ENCODE data around the gene USP43. TPM values are rescaled to one million over a fixed set of nuclear protein-coding genes. Genes with fewer than 3 reads are reported as not detected.
"Not testable (repeated sequence)": the region's sequence is repeated elsewhere in the genome, so short reads cannot be mapped to it uniquely, and the experiment has no call there.

Gene USP43
- polyA plus RNA-seq, 4 donors, result 5.8 to 9.3 (median 7.3) TPM

- DNase-seq (ENCODE audit: low read depth in 4 of 4, low spot score in 2 of 4), result no peak
Measured at GRCh38 chr17:9661027-9661426, 15.7 kb downstream of the USP43 start.

- not testable (repeated sequence) for DNase-seq (ENCODE audit: low read depth in 4 of 4, low spot score in 2 of 4)
Measured at GRCh38 chr17:9663511-9663910, 18.2 kb downstream of the USP43 start.

- no peak for DNase-seq (ENCODE audit: low read depth in 4 of 4, low spot score in 2 of 4)
Measured at GRCh38 chr17:9666461-9667050, 21.2 kb downstream of the USP43 start.

GRCh38 chr17:9668517-9668916 is 23.2 kb downstream of the USP43 start:
- no peak for DNase-seq (ENCODE audit: low read depth in 4 of 4, low spot score in 2 of 4)

GRCh38 chr17:9669551-9670008 is 24.3 kb downstream of the USP43 start:
- DNase-seq (ENCODE audit: low read depth in 4 of 4, low spot score in 2 of 4), result no peak

GRCh38 chr17:9670596-9670995 is 25.3 kb downstream of the USP43 start:
- DNase-seq (ENCODE audit: low read depth in 4 of 4, low spot score in 2 of 4), result no peak

GRCh38 chr17:9671559-9671958 is 26.2 kb downstream of the USP43 start:
- no peak for DNase-seq (ENCODE audit: low read depth in 4 of 4, low spot score in 2 of 4)

- no peak for DNase-seq (ENCODE audit: low read depth in 4 of 4, low spot score in 2 of 4)
Measured at GRCh38 chr17:9672266-9672665, 26.9 kb downstream of the USP43 start.

GRCh38 chr17:9672691-9673090 is 27.4 kb downstream of the USP43 start:
- no peak for DNase-seq (ENCODE audit: low read depth in 4 of 4, low spot score in 2 of 4)

- DNase-seq (ENCODE audit: low read depth in 4 of 4, low spot score in 2 of 4), result peak in 1 of 4 donors; percentile 7
Measured at GRCh38 chr17:9676084-9676483, 30.8 kb downstream of the USP43 start.

GRCh38 chr17:9676820-9677310 is 31.5 kb downstream of the USP43 start:
- no peak for DNase-seq (ENCODE audit: low read depth in 4 of 4, low spot score in 2 of 4)

GRCh38 chr17:9677411-9677810 is 32.1 kb downstream of the USP43 start:
- no peak for DNase-seq (ENCODE audit: low read depth in 4 of 4, low spot score in 2 of 4)

GRCh38 chr17:9677896-9678295 is 32.6 kb downstream of the USP43 start:
- DNase-seq (ENCODE audit: low read depth in 4 of 4, low spot score in 2 of 4), result no peak

- DNase-seq (ENCODE audit: low read depth in 4 of 4, low spot score in 2 of 4), result no peak
Measured at GRCh38 chr17:9684955-9685621, 39.8 kb downstream of the USP43 start.

- no peak for DNase-seq (ENCODE audit: low read depth in 4 of 4, low spot score in 2 of 4)
Measured at GRCh38 chr17:9693755-9694154, 48.4 kb downstream of the USP43 start.

GRCh38 chr17:9696279-9697044 is 51.1 kb downstream of the USP43 start:
- no peak for DNase-seq (ENCODE audit: low read depth in 4 of 4, low spot score in 2 of 4)

GRCh38 chr17:9700136-9700535 is 54.8 kb downstream of the USP43 start:
- no peak for DNase-seq (ENCODE audit: low read depth in 4 of 4, low spot score in 2 of 4)

- DNase-seq (ENCODE audit: low read depth in 4 of 4, low spot score in 2 of 4), result no peak
Measured at GRCh38 chr17:9700754-9701476, 55.6 kb downstream of the USP43 start.

GRCh38 chr17:9702482-9702881 is 57.2 kb downstream of the USP43 start:
- no peak for DNase-seq (ENCODE audit: low read depth in 4 of 4, low spot score in 2 of 4)

GRCh38 chr17:9702914-9703780 is 57.8 kb downstream of the USP43 start:
- no peak for DNase-seq (ENCODE audit: low read depth in 4 of 4, low spot score in 2 of 4)

Measured in left renal cortex interstitium (tissue), 4 donors.